T-helper 17 cell (primary cell): ENCODE data around the gene SCUBE1. TPM values are rescaled to one million over a fixed set of nuclear protein-coding genes. Genes with fewer than 3 reads are reported as not detected.

Experiments
- ATAC-seq: fragments of 150-1000 bp; cut with Tn5 transposase; 2 replicates; pipeline ENCODE4 v1.10.0; 2021; ENCODE audit warnings: mild to moderate bottlenecking, moderate library complexity
- DNase-seq, 3 donors: peaks; one replicate each; pipeline versions ENCODE4 v3.0.0 to v3.0.0-alpha.2; 2020 to 2021
- H3K9me3 ChIP-seq: one replicate; pipeline ENCODE4 v1.7.0; 2013; ENCODE audit warnings: low read length, mild to moderate bottlenecking; ENCODE audit not compliant: control insufficient read depth, poor library complexity, severe bottlenecking
- H3K27ac Mint-ChIP-seq: one replicate; pipeline ENCODE4 v1.8.0; 2022; ENCODE audit warnings: mild to moderate bottlenecking, moderate library complexity, mixed read lengths
- H3K27me3 Mint-ChIP-seq: one replicate; pipeline ENCODE4 v1.8.0; 2022; ENCODE audit warnings: mixed read lengths
- H3K36me3 Mint-ChIP-seq: one replicate; pipeline ENCODE4 v1.8.0; 2022; ENCODE audit warnings: low read depth, mixed read lengths
- H3K4me1 Mint-ChIP-seq: one replicate; pipeline ENCODE4 v1.8.0; 2022; ENCODE audit warnings: mild to moderate bottlenecking, mixed read lengths
- H3K4me3 Mint-ChIP-seq: one replicate; pipeline ENCODE4 v1.8.0; 2022; ENCODE audit warnings: mild to moderate bottlenecking, moderate library complexity, mixed read lengths
- total RNA-seq, 4 donors: library from RNA in 2 of 4; stranded (reverse) in 2 of 4; gene quantifications; one replicate each; pipeline ENCODE4 v1.2.3 and lab custom pipeline; 2022 to 2026

SCUBE1 gene
- total RNA-seq, 2 donors from 2014 or later = not detected

GRCh38 chr22:43345761-43346301 lies 2.7 kb upstream of the SCUBE1 start:
- peaks cover 6% of the 10 kb centered on the region for H3K4me1 Mint-ChIP-seq
- H3K27me3 Mint-ChIP-seq = peaks cover 70% of the 10 kb centered on the region
- no peak overlapping the region for H3K27ac Mint-ChIP-seq
- DNase-seq (no peak), ATAC-seq (no peak)
- no peaks in the 10 kb centered on the region for H3K9me3 ChIP-seq
- peaks cover 13% of the 10 kb centered on the region for H3K36me3 Mint-ChIP-seq
- no peak overlapping the region for H3K4me3 Mint-ChIP-seq

GRCh38 chr22:43345356-43345755 lies 2.2 kb upstream of the SCUBE1 start:
- peak overlapping the region; percentile 25 for H3K4me3 Mint-ChIP-seq
- H3K4me1 Mint-ChIP-seq = peaks cover 6% of the 10 kb centered on the region
- ATAC-seq = no peak
- H3K27ac Mint-ChIP-seq = no peak overlapping the region
- peaks cover 74% of the 10 kb centered on the region for H3K27me3 Mint-ChIP-seq
- no peak for DNase-seq
- no peaks in the 10 kb centered on the region for H3K9me3 ChIP-seq
- peaks cover 13% of the 10 kb centered on the region for H3K36me3 Mint-ChIP-seq

- no peaks in the 10 kb centered on the region for H3K9me3 ChIP-seq
- DNase-seq (no peak), ATAC-seq (no peak)
- Mint-ChIP-seq H3K27ac (no peak overlapping the region), H3K27me3 (peaks cover 68% of the 10 kb centered on the region), H3K36me3 (peaks cover 7% of the 10 kb centered on the region), H3K4me3 (peak overlapping the region; percentile 71), H3K4me1 (peaks cover 6% of the 10 kb centered on the region)
Measured at GRCh38 chr22:43344520-43344787, 1.3 kb upstream of the SCUBE1 start.

- Mint-ChIP-seq H3K27me3 (peaks cover 62% of the 10 kb centered on the region), H3K4me3 (peak overlapping the region; percentile 71), H3K36me3 (peaks cover 6% of the 10 kb centered on the region), H3K4me1 (peaks cover 6% of the 10 kb centered on the region), H3K27ac (no peak overlapping the region)
- no peak for DNase-seq
- peak; percentile 8 for ATAC-seq
- no peaks in the 10 kb centered on the region for H3K9me3 ChIP-seq
Measured at GRCh38 chr22:43343670-43344519, 723 bp upstream of the SCUBE1 start.

GRCh38 chr22:43342347-43343261 lies 568 bp downstream of the SCUBE1 start:
- H3K4me3 Mint-ChIP-seq = peak overlapping the region; percentile 70

GRCh38 chr22:43341565-43341964 lies 1.6 kb downstream of the SCUBE1 start:
- ATAC-seq = no peak

More at GRCh38 chr22:43342347-43343261, 568 bp downstream of the SCUBE1 start:
- Mint-ChIP-seq H3K27ac (no peak overlapping the region), H3K4me1 (peaks cover 6% of the 10 kb centered on the region), H3K36me3 (peaks cover 6% of the 10 kb centered on the region), H3K27me3 (peaks cover 49% of the 10 kb centered on the region)
- ATAC-seq (no peak), DNase-seq (no peak)
- no peaks in the 10 kb centered on the region for H3K9me3 ChIP-seq

GRCh38 chr22:43338766-43339345 lies 4.3 kb downstream of the SCUBE1 start:
- Mint-ChIP-seq H3K27ac (no peak overlapping the region), H3K36me3 (peaks cover 3% of the 10 kb centered on the region), H3K4me1 (peaks cover 4% of the 10 kb centered on the region), H3K27me3 (peaks cover 24% of the 10 kb centered on the region), H3K4me3 (no peak overlapping the region)
- ATAC-seq = no peak
- no peaks in the 10 kb centered on the region for H3K9me3 ChIP-seq
- DNase-seq = no peak

More at GRCh38 chr22:43341565-43341964, 1.6 kb downstream of the SCUBE1 start:
- Mint-ChIP-seq H3K27ac (no peak overlapping the region), H3K36me3 (peaks cover 6% of the 10 kb centered on the region), H3K27me3 (peaks cover 45% of the 10 kb centered on the region), H3K4me1 (peaks cover 6% of the 10 kb centered on the region), H3K4me3 (peak overlapping the region; percentile 70)
- DNase-seq = no peak
- no peaks in the 10 kb centered on the region for H3K9me3 ChIP-seq

GRCh38 chr22:43337946-43338345 lies 5.2 kb downstream of the SCUBE1 start:
- ATAC-seq = no peak
- Mint-ChIP-seq H3K4me1 (peaks cover 4% of the 10 kb centered on the region), H3K27me3 (peaks cover 24% of the 10 kb centered on the region), H3K27ac (no peak overlapping the region), H3K4me3 (no peak overlapping the region), H3K36me3 (peaks cover 3% of the 10 kb centered on the region)
- H3K9me3 ChIP-seq = no peaks in the 10 kb centered on the region
- DNase-seq = no peak

GRCh38 chr22:43337385-43337784 lies 5.8 kb downstream of the SCUBE1 start:
- peaks cover 3% of the 10 kb centered on the region for H3K4me1 Mint-ChIP-seq
- no peak overlapping the region for H3K27ac Mint-ChIP-seq
- peaks cover under 1% of the 10 kb centered on the region for H3K36me3 Mint-ChIP-seq
- no peak for ATAC-seq
- H3K9me3 ChIP-seq = no peaks in the 10 kb centered on the region
- DNase-seq = no peak
- peaks cover 22% of the 10 kb centered on the region for H3K27me3 Mint-ChIP-seq
- no peak overlapping the region for H3K4me3 Mint-ChIP-seq

GRCh38 chr22:43334378-43334777 lies 8.8 kb downstream of the SCUBE1 start:
- no peak overlapping the region for H3K27ac Mint-ChIP-seq

GRCh38 chr22:43333978-43334377 lies 9.2 kb downstream of the SCUBE1 start:
- no peaks in the 10 kb centered on the region for H3K36me3 Mint-ChIP-seq
- H3K27ac Mint-ChIP-seq = no peak overlapping the region
- no peak for DNase-seq
- H3K27me3 Mint-ChIP-seq = no peaks in the 10 kb centered on the region
- no peak for ATAC-seq
- H3K9me3 ChIP-seq = no peaks in the 10 kb centered on the region
- H3K4me1 Mint-ChIP-seq = peaks cover 2% of the 10 kb centered on the region
- no peak overlapping the region for H3K4me3 Mint-ChIP-seq

More at GRCh38 chr22:43334378-43334777, 8.8 kb downstream of the SCUBE1 start:
- H3K36me3 Mint-ChIP-seq = no peaks in the 10 kb centered on the region
- no peak for ATAC-seq
- H3K4me3 Mint-ChIP-seq = no peak overlapping the region
- H3K4me1 Mint-ChIP-seq = peaks cover 2% of the 10 kb centered on the region
- no peaks in the 10 kb centered on the region for H3K9me3 ChIP-seq
- H3K27me3 Mint-ChIP-seq = no peaks in the 10 kb centered on the region
- no peak for DNase-seq

GRCh38 chr22:43333156-43333555 lies 10.0 kb downstream of the SCUBE1 start:
- peaks cover 2% of the 10 kb centered on the region for H3K4me1 Mint-ChIP-seq
- H3K27me3 Mint-ChIP-seq = no peaks in the 10 kb centered on the region
- ATAC-seq (no peak), DNase-seq (no peak)
- H3K36me3 Mint-ChIP-seq = no peaks in the 10 kb centered on the region
- no peak overlapping the region for H3K4me3 Mint-ChIP-seq
- H3K9me3 ChIP-seq = no peaks in the 10 kb centered on the region
- H3K27ac Mint-ChIP-seq = no peak overlapping the region

GRCh38 chr22:43331698-43332097 lies 11.5 kb downstream of the SCUBE1 start:
- H3K27ac Mint-ChIP-seq = no peak overlapping the region
- no peaks in the 10 kb centered on the region for H3K36me3 Mint-ChIP-seq
- no peak overlapping the region for H3K4me3 Mint-ChIP-seq
- H3K27me3 Mint-ChIP-seq = peaks cover 4% of the 10 kb centered on the region
- peaks cover 2% of the 10 kb centered on the region for H3K4me1 Mint-ChIP-seq
- ATAC-seq = no peak
- no peak for DNase-seq
- no peaks in the 10 kb centered on the region for H3K9me3 ChIP-seq
